Panc1 (cell line): ENCODE data around the gene ENKD1. TPM values are rescaled to one million over a fixed set of nuclear protein-coding genes. Genes with fewer than 3 reads are reported as not detected.

Source experiments
- ATAC-seq: fragments of 200-7000 bp; cut with Tn5 transposase; 2 replicates; pipeline ENCODE4 v1.9.1; 2020; ENCODE audit warnings: mild to moderate bottlenecking, moderate library complexity
- BruUV-seq: library from RNA; stranded (reverse); fragments of 400-500 nt; replicated peaks from 2 replicates; lab custom pipeline; 2021; lab: Mats Ljungman, UMichigan
- CTCF ChIA-PET: fragments of 300-600 bp; sonication (Branson Sonifier 250); formaldehyde crosslinking; loops from one replicate; lab custom pipeline; 2022; ENCODE audit warnings: antibody characterized with exemption; lab: Charles Lee
- POLR2A ChIA-PET: fragments of 300-600 bp; sonication (Branson Sonifier 250); formaldehyde crosslinking; loops from one replicate; lab custom pipeline; 2022; ENCODE audit warnings: antibody characterized with exemption; lab: Charles Lee
- DNase-seq: peaks from one replicate; pipeline ENCODE4 v3.0.0-alpha.2; 2010; ENCODE audit warnings: low read depth, low spot score
- H3K27ac ChIP-seq: 2 replicates; pipeline ENCODE4 v1.5.1; 2011; ENCODE audit warnings: mild to moderate bottlenecking, low read length, inconsistent platforms
- H3K27me3 ChIP-seq: fragments of 200-500 bp; sonication (Bioruptor generic); 2 replicates; pipeline ENCODE4 v1.6.0; 2014; ENCODE audit warnings: low read length, inconsistent platforms; ENCODE audit not compliant: control insufficient read depth, insufficient read depth
- H3K36me3 ChIP-seq: fragments of 200-500 bp; sonication (Bioruptor generic); 2 replicates; pipeline ENCODE4 v1.5.1; 2014; ENCODE audit warnings: inconsistent platforms, mild to moderate bottlenecking, low read length, moderate library complexity; ENCODE audit not compliant: control insufficient read depth, insufficient read depth
- H3K4me1 ChIP-seq: 2 replicates; pipeline ENCODE4 v1.5.1; 2011; ENCODE audit warnings: inconsistent platforms, mild to moderate bottlenecking, low read length, moderate library complexity; ENCODE audit not compliant: control insufficient read depth, insufficient read depth
- H3K4me3 ChIP-seq, 2 experiments: 2 replicates each; pipeline ENCODE4 v1.5.1; 2011 to 2012; ENCODE audit warnings: low read depth in 2 of 2, low read length in 2 of 2, mild to moderate bottlenecking in 2 of 2, inconsistent platforms in 1 of 2, moderate library complexity in 1 of 2
- H3K9me3 ChIP-seq: fragments of 200-500 bp; sonication (Bioruptor generic); 2 replicates; pipeline ENCODE4 v1.5.1; 2014; ENCODE audit warnings: low read depth, mild to moderate bottlenecking, inconsistent platforms, low read length, moderate library complexity; ENCODE audit not compliant: control insufficient read depth, insufficient read depth
- CTCF ChIP-seq: fragments of 450-650 bp; IDR thresholded peaks from 2 replicates; pipeline ENCODE4 v1.5.1; 2017; ENCODE audit warnings: mild to moderate bottlenecking
- POLR2AphosphoS5 ChIP-seq: IDR thresholded peaks from 2 replicates; pipeline ENCODE4 v1.6.1; 2012; ENCODE audit warnings: mild to moderate bottlenecking, low read depth, low read length, moderate library complexity
- REST ChIP-seq, 2 experiments: IDR thresholded peaks; 2 replicates each; pipeline ENCODE4 v1.6.1; 2011 to 2012; ENCODE audit warnings: low read depth in 2 of 2, control low read depth in 1 of 2, low read length in 1 of 2, mild to moderate bottlenecking in 1 of 2, moderate library complexity in 1 of 2; ENCODE audit not compliant: insufficient read depth in 1 of 2
- SIN3A ChIP-seq: IDR thresholded peaks from 2 replicates; pipeline ENCODE4 v1.6.1; 2012; ENCODE audit warnings: low read depth, mild to moderate bottlenecking, low read length, moderate library complexity, borderline replicate concordance; ENCODE audit not compliant: insufficient read depth
- TCF7L2 ChIP-seq: IDR thresholded peaks from 2 replicates; pipeline ENCODE4 v1.6.1; 2011; ENCODE audit warnings: mild to moderate bottlenecking, low read depth, low read length, inconsistent platforms
- in situ Hi-C: cut with HindIII; loops from 2 replicates; pipeline ENCODE4 v1.10.0; 2016; ENCODE audit warnings: low sequenced_read_pairs, low pct_unique_long_range_greater_than_20kb
- intact Hi-C: fragments of 100-400 bp; cut with micrococcal nuclease; formaldehyde crosslinking; loops from one replicate; pipeline ENCODE4 v1.10.0; 2022; ENCODE audit not compliant: unreplicated experiment
- total RNA-seq: library from RNA; stranded (reverse); gene quantifications from one replicate; pipeline ENCODE4 v1.2.1, GENCODE V29; 2021; ENCODE audit not compliant: unreplicated experiment

Gene ENKD1
- total RNA-seq, 1 experiment from 2014 or later = 14.6 TPM

- H3K27ac ChIP-seq = no peak overlapping the region
- H3K27me3 ChIP-seq = no peaks in the 10 kb centered on the region
- TF ChIP-seq REST (IDR thresholded peaks at IDR 0.05; ENCODE audit: insufficient read depth in 1 of 2, low read depth in 2 of 2, low read length in 1 of 2) (no peak), POLR2AphosphoS5 (no peak), TCF7L2 (no peak), SIN3A (no peak), CTCF (no peak)
- no peak overlapping the region for H3K4me3 ChIP-seq
- no peak for DNase-seq
- no peaks in the 10 kb centered on the region for H3K9me3 ChIP-seq
- H3K4me1 ChIP-seq = no peaks in the 10 kb centered on the region
- CTCF ChIA-PET = no interaction called here
- POLR2A ChIA-PET = no interaction called here
- H3K36me3 ChIP-seq = no peaks in the 10 kb centered on the region
- no TSS peak for BruUV-seq
- in situ Hi-C loops = no loop called here
- intact Hi-C loops = loop anchor here (10.0 kb wide), 1 partner anchor 105 kb away; no protein-coding TSS in a partner anchor
- no peak for ATAC-seq
Observed at GRCh38 chr16:67649494-67649931, 17.0 kb downstream of the ENKD1 start.

GRCh38 chr16:67648764-67649407 is 17.7 kb downstream of the ENKD1 start:
- TF ChIP-seq POLR2AphosphoS5 (no peak), TCF7L2 (no peak), SIN3A (no peak), REST (IDR thresholded peaks at IDR 0.05; ENCODE audit: insufficient read depth in 1 of 2, low read depth in 2 of 2, low read length in 1 of 2) (no peak), CTCF (no peak)
- Histone ChIP-seq H3K36me3 (no peaks in the 10 kb centered on the region), H3K9me3 (no peaks in the 10 kb centered on the region), H3K27ac (no peak overlapping the region), H3K4me1 (no peaks in the 10 kb centered on the region), H3K4me3 (no peak overlapping the region), H3K27me3 (no peaks in the 10 kb centered on the region)
- intact Hi-C loops (loop anchor here (10.0 kb wide), 1 partner anchor 104 kb away; no protein-coding TSS in a partner anchor), in situ Hi-C loops (no loop called here)
- BruUV-seq = no TSS peak
- ATAC-seq (no peak), DNase-seq (no peak)
- ChIA-PET POLR2A (no interaction called here), CTCF (interaction anchor here (0.6 kb wide), 1 partner anchor 126 kb away, joined by 9 read pairs; no protein-coding TSS in a partner anchor)
